NCI-H2029 (cell line): ENCODE measurements around the gene SIK1.
"Not testable (repeated sequence)": the region's sequence is repeated elsewhere in the genome, so short reads cannot be mapped to it uniquely, and the experiment has no call there.

Experiments
- DNase-seq: peaks from one replicate; lab custom pipeline; 2025; lab: John Stamatoyannopoulos, UW

Gene SIK1

GRCh38 chr21:43439316-43440075 is 12.6 kb upstream of the SIK1 start:
- not testable (repeated sequence) for DNase-seq

DNA sequence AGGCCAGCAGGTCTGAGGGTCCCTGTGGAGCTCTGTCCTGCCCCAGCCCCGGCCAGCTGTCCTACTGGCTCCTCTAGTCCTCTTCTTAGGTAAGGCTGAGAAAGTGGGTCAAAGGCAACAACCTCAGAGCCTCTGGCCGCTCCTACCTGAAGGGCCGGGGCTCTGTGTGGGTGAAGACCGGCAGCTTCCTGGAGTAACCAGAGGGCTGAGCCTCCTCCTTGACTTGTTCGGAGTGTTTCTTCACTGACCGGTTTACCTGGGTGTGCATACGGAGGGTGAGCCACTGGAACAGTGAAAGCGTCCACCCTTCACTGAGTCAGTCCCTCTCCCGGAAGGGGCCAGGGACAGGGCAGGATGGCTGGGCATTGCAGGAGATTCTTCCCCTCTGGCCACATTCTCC is 9.3 kb upstream of the SIK1 start:
- DNase-seq: not testable (repeated sequence)

DNA sequence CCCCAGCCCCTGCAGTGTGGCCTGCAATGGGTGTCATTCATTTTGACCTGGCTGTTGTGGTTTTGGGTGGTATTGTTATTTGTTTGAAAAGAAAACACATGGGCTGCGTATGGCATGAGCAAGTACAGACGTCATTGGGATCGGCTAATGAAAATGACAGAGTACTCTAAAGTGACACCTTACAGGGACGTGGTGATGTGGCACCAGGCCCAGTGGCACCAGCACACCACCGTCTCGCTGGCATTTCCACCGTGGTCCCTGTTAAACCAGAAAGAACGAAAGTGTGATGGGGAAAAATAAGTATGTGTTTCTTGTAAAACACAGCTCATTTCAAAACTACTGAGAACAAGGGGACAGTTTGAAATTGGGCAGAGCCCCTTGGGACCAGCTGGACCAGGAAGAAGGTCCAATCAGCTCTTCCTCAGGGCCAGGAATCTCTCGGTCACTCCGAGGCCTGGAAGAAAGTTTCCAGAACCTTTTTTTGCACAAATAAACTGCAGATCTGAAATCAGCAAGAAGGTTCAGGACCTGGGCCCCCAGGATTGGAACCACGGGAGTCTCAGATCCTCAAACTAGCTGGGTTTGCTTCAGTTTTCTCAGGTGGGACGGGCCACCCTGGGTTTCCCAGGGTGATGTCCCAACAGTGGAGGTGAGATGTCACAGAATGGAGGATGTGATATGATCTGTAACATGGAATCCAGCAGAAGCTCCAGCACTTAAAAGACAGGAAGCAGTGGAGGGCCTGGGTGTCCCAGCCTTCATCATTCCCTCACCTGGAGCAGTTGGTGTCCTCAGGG is 6.6 kb upstream of the SIK1 start:
- not testable (repeated sequence) for DNase-seq

GRCh38 chr21:43430830-43431416 is 4.0 kb upstream of the SIK1 start:
- not testable (repeated sequence) for DNase-seq

DNA sequence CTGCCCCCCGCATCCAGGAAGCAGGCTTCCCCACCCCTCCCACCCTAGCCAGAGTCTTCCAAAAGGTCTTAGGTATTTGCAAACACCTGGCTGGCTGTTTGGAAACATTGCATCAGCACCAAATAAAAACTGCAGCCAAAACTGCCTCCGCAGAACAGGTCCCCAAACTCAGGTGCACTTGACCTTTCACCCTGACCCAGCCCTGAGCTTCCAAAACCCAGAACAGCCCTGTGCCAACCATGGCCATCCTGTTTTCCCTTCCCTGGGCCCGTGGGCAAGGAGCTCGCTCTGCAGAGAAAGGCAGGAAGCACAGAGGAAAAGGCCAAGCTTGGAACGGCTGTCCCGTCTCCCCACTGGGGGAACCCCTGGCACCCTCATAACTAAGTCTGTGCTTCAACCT is 2.0 kb upstream of the SIK1 start:
- not testable (repeated sequence) for DNase-seq

DNA sequence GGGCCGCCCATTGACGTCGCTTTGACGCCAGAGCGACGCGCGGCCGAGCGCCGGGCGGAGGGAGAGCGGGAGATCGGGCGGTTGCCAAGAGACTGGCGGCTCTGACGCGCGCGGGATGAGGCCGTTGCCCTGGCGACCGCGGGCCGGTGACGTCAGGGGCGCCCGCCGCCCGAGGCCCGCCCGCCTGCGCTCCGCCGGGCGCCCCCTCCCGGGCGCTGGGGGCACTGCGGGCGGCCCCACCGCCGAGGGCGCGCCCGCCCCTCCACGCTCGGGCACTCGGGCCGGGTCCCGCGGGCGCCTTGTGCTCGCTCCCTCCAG is 270 bp upstream of the SIK1 start:
- DNase-seq: not testable (repeated sequence)

- not testable (repeated sequence) for DNase-seq
These were observed 927 bp downstream of the SIK1 start for GRCh38 chr21:43426004-43426403.

- not testable (repeated sequence) for DNase-seq
These were observed 7.5 kb downstream of the SIK1 start for GRCh38 chr21:43419475-43419874.

DNA sequence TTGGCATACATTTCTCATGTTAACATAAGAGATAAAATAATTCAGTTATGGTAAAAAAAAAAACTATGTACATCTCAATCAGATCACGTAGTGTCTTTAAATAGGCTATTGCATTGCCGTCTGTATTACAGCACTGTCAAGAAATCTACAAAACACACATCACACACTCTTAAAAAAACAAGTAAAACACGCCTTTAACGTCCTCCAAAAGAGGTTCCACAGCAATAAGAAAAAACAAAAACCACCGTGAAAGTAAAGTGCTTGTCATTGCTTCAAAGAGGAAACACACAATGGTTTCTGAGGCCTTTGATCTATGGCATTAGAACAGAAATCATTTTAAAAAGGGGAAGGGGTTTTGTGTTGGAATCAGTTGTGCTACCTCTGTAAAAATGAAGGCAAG is 12.4 kb downstream of the SIK1 start:
- not testable (repeated sequence) for DNase-seq

DNA sequence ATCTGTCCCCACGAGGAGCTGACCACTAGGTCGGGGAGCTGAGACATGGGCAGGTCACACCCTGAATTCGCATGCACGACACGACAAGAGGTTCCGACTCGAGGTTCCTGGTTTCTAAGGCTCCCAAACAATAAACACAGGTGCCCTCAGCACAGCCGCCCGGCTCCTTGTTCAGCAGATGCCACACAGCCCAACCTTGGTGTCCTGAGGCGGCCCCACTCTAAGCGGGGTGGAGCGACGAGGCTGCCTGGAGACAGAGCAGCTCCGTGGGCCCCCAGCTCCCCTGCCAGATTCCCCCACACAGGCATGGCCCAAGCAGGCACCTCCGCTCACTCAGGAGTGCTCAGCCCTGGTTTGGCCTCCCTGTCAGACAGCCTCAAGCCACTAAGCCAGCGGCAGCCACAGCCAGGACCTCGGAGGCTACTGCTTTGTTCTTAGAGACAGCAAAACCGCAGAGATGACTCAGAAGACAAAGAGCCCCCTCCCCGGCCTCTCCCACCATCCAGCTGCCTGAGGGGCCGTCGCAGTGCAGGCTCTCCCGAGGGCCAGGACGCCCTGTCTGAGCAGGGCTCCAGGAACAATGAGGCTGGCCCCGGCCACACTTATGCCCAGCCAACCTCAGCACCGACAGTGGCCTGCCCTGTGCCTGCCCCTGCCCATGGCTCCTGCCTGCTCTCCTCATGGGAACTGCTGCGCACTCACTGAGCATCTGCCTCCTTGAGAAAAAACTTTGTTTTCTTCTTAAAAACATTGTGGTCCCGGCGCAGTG is 14.7 kb downstream of the SIK1 start:
- not testable (repeated sequence) for DNase-seq

DNA sequence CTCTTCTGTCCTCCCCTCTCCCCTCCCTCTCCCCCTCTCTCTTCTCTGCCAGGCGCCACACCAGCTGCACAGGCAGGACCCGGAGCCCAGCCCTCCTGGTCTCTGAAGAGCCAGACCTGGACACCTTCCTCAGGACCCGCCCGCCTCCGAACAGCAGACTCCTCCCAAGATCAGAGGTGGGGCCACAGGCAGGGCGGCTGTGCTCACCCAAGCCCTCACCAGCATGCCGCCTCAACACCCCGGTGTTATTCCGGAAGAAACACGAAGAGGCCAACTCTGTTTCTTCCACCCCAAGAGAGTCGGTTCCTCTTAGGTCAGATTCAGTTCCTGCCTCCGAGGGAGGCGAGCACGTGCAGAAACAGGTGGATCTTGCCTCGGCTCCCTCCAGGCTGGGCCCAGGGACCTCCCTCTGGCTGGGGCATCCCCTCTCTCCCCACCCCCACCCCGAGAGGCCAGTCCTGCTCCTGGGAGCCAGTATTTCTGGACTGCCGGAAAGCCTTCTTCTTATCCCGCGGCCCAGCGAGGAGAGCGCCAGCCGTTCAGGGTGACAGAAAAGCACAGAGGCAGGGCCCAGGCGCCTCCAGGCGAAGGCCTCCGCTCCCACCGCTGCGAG is 16.4 kb downstream of the SIK1 start:
- DNase-seq: not testable (repeated sequence)

DNA sequence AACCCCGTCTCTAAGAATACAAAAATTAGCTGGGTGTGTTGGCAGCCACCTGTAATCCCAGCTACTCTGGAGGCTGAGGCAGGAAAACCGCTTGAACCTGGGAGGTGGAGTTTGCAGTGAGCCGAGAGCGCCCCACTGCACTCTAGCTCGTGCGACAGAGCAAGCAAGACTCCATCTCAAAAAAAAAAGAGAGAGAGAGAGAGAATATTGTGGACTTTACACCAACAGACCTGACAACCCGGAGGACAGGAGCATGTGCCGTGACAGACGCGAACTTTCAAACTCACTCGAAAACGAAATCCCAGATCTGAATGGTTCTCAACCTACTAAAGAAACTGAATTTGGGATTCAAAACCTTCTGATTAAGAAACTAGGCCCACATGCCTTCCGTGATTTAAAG is 19.8 kb downstream of the SIK1 start:
- not testable (repeated sequence) for DNase-seq

DNA sequence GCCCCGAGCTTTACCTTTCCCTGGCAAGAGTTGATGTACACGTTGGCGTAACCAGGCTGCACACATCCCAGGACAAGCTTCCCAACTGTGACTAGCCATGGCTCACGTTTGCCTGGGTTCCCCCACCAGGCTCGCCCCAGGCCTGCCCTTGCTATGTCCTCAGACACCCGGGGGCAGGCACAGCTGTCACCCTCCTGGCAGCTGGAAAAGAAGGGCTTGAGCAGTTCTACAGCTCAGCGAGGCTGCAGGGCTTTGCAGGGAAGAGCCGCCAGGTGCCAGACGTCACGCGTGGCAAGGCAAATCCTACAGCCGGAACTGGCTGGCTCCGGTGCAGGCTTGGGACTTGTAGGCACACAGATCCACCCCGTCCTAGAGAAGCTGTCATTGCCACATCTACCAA is 22.5 kb downstream of the SIK1 start:
- DNase-seq: not testable (repeated sequence)

DNA sequence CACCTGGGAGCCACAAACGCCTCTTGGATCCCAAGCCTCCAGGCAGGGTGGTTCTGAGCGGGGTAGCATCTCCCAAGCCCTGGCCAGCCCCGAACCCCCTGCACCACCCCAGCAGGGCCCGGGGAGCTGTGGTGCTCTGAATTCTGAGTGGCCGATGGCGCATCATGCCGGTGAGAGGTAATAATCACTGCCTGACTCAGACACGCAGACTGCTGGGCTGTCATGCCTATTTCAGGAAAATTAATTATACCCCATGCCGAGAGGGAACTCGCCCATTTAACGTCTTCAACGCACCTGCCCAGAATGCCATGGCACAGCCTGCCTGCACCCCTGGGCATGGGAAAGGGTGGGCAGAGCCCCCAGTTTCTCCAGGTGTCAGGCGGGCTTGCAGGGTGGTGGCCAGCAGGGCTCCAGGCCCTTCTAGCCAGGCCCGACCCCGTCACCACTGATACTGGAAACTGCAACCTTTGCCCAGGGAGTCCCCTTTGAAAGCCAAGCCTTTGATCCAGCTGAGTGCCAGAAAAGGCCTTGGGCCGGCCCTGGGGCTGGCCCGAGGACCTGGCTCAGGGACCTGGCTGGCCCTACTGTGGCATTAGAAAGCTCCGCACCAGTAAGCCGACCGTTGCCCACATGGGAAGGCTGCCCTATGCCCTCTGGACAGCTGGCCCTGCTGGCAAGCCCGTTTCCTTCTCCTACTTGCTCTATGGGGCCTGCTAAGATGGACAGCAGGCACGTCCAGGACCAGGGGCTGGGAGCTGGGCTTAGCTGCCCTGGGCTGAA is 23.1 kb downstream of the SIK1 start:
- not testable (repeated sequence) for DNase-seq

- DNase-seq: not testable (repeated sequence)
These were observed 25.8 kb downstream of the SIK1 start for GRCh38 chr21:43401125-43401524.

DNA sequence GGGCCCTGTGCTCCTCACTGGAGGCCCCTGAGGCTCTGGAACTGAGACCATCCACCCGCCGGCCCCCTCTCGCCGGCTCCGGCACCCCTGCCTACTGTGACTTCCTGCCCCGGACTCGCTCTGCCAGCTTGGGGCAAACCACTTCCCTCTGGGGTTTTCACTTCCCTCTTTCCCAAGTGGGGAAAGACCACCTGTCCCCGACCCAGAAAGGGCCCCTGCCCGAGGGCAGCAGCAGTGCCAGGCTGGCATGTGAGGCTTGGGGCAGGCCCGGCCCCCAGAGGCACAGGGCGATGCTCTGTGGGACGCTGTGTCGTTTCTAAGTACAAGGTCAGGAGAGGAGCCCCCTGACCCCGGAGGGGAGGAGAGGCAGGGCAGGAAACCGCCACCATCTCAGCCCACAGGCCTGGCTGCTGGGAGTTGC is 27.3 kb downstream of the SIK1 start:
- not testable (repeated sequence) for DNase-seq

- not testable (repeated sequence) for DNase-seq
These were observed 27.8 kb downstream of the SIK1 start for GRCh38 chr21:43399136-43399535.

DNA sequence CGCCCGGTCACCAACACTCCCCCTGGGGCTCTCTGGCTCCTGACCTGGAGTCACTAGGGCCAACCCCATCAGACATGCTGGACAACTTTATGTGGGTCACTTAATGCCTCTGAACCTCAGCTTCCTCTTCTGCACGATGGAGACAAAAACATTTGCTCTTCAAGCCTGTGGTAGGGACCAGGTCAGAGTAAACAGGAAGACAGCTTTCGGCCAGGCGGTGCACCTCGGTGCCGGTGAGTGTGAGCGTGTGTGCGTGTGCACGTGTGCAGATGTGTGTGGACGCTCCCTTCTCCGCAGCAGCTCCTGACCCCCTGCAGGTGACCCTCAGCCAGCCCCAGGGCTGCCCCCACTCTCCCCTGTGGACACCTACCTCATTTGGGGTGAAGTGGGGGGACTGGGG is 28.4 kb downstream of the SIK1 start:
- not testable (repeated sequence) for DNase-seq

- DNase-seq: not testable (repeated sequence)
These were observed 28.9 kb downstream of the SIK1 start for GRCh38 chr21:43398000-43398399.

DNA sequence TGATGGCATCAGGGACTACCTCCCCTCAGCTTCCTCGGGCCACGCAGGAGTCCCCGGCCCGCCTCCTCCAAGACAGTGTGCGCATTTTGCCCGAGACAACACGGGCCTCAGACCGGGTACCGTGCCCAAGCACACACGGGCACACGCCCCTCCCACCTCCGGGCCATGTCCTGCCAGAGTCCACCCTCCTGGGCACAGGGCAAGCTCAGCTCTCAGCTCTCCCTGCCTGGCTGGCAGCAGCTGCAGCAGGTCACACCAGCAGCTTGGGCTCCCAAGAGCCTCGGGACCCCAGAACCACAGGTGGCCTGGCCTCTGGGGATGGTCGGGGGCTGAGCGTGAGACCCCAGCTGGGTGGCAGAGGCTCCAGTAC is 29.5 kb downstream of the SIK1 start:
- not testable (repeated sequence) for DNase-seq
